Measurements from ENCODE around the gene HAP1.

GRCh38 chr17:41680426-41681040 is 53.9 kb downstream of the HAP1 start:
- TF ChIP-seq CTCF (IDR thresholded peaks at IDR 0.05): no peak
- TF ChIP-seq EZH2 (IDR thresholded peaks at IDR 0.05): no peak
